ENCODE measurements around the gene NHERF1.

NHERF1 gene

GRCh38 chr17:74738051-74738996 is 10.1 kb upstream of the NHERF1 start:
- DNase-seq (ENCODE audit: low read depth): peak; percentile 41
- TF ChIP-seq CTCF (IDR thresholded peaks at IDR 0.05; ENCODE audit: low read depth, low read length, missing control alignments): no peak
- peak overlapping the region; percentile 51 for H3K4me3 ChIP-seq (ENCODE audit: low read depth, low read length)

- TF ChIP-seq CTCF (IDR thresholded peaks at IDR 0.05; ENCODE audit: low read depth, low read length, missing control alignments): no peak
- no peak for DNase-seq (ENCODE audit: low read depth)
- no peak overlapping the region for H3K4me3 ChIP-seq (ENCODE audit: low read depth, low read length)
These were observed 9.1 kb upstream of the NHERF1 start for GRCh38 chr17:74739227-74739831.

GRCh38 chr17:74740173-74740572 is 8.3 kb upstream of the NHERF1 start:
- no peak for DNase-seq (ENCODE audit: low read depth)
- TF ChIP-seq CTCF (IDR thresholded peaks at IDR 0.05; ENCODE audit: low read depth, low read length, missing control alignments): no peak

GRCh38 chr17:74740641-74741387 is 7.6 kb upstream of the NHERF1 start:
- TF ChIP-seq CTCF (IDR thresholded peaks at IDR 0.05; ENCODE audit: low read depth, low read length, missing control alignments): no peak
- no peak overlapping the region for H3K4me3 ChIP-seq (ENCODE audit: low read depth, low read length)
- DNase-seq (ENCODE audit: low read depth): no peak

More at GRCh38 chr17:74740173-74740572, 8.3 kb upstream of the NHERF1 start:
- H3K4me3 ChIP-seq (ENCODE audit: low read depth, low read length): no peak overlapping the region

DNA sequence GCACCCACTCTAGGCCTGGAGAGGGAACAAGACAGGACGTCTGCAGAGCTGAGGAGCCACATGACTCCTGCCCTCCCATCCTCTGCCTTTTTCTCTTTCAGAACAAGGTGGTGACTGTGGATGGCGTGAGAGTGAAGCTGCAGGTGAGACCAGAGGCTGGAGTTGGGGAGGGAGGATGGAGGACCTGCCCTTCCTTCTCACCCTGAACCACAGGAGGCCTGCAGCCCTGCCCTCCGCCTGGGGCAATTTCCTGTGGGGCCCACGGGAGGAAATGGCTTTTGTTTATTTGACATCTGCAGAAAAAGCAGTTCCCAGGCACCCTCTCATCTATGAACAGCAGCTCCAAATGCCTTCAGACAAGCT is 6.3 kb upstream of the NHERF1 start:
- TF ChIP-seq CTCF (IDR thresholded peaks at IDR 0.05; ENCODE audit: low read depth, low read length, missing control alignments): no peak
- DNase-seq (ENCODE audit: low read depth): peak; percentile 66
- no peak overlapping the region for H3K4me3 ChIP-seq (ENCODE audit: low read depth, low read length)

- DNase-seq (ENCODE audit: low read depth): no peak
These were observed 5.4 kb upstream of the NHERF1 start for GRCh38 chr17:74742978-74743545.

More at GRCh38 chr17:74742978-74743545, 5.4 kb upstream of the NHERF1 start:
- no peak for TF ChIP-seq CTCF (IDR thresholded peaks at IDR 0.05; ENCODE audit: low read depth, low read length, missing control alignments)
- no peak overlapping the region for H3K4me3 ChIP-seq (ENCODE audit: low read depth, low read length)
